AG04450 (cell line): ENCODE measurements around the gene RAP1GAP. TPM values are rescaled to one million over a fixed set of nuclear protein-coding genes. Genes with fewer than 3 reads are reported as not detected.

Experiments
- CTCF ChIA-PET: fragments of 300-600, 350-600 bp; formaldehyde crosslinking; extraction: SDS; loops from one replicate; lab custom pipeline; 2022; ENCODE audit warnings: antibody characterized with exemption, inconsistent platforms; lab: Charles Lee
- POLR2A ChIA-PET: fragments of 350-600 bp; formaldehyde crosslinking; extraction: SDS; loops from one replicate; lab custom pipeline; 2021; ENCODE audit warnings: antibody characterized with exemption, inconsistent platforms; lab: Yijun Ruan, JAX
- DNase-seq: peaks from one replicate; pipeline ENCODE4 v3.0.0-alpha.2; 2011; ENCODE audit warnings: low read depth, low spot score
- H3K27ac ChIP-seq: one replicate; pipeline ENCODE4 v1.5.1; 2012; ENCODE audit warnings: low read depth, low read length, control low read depth
- H3K27me3 ChIP-seq: one replicate; pipeline ENCODE4 v1.6.0; 2012; ENCODE audit warnings: low read length; ENCODE audit not compliant: control insufficient read depth, insufficient read depth
- H3K4me3 ChIP-seq: 2 replicates; pipeline ENCODE4 v1.5.1; 2011; ENCODE audit warnings: mild to moderate bottlenecking, low read depth, low read length, control low read depth
- H3K9me3 ChIP-seq: 2 replicates; pipeline ENCODE4 v1.5.1; 2012; ENCODE audit warnings: low read length; ENCODE audit not compliant: control insufficient read depth, insufficient read depth
- polyA plus RNA-seq: library from polyadenylated mRNA; depleted of rRNA; stranded (reverse); fragments of >200 nt; gene quantifications from 2 replicates; pipeline ENCODE4 v1.2.3, GENCODE V29; 2011
- TF ChIP-seq, protein P1 (sequence below): IDR thresholded peaks from 2 replicates; pipeline ENCODE4 v1.5.1; 2011; ENCODE audit warnings: low read depth, low read length, control low read depth, inconsistent platforms

RAP1GAP gene
- polyA plus RNA-seq, 1 experiment = 0.14 TPM

DNA sequence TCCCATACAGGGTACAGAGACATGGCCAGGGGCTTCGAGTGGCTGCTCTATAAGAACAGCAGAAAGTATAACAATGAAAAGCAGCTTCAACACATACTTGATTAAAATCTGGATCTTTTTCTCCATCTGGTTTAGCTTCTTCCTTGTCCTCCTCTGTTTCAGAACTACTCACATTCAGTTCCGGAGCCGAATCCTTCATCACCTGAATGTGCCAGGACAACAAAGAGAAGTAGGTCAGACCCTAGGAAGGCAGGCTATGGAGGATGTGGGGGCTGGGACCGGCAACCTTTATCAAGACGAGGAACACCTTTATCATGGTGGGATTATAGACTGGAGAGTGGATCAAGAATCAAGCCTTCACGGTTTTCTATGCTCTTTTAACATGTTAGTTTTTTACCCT lies 32.2 kb upstream of the RAP1GAP start:
- Histone ChIP-seq H3K9me3 (no peaks in the 10 kb centered on the region), H3K27me3 (no peaks in the 10 kb centered on the region), H3K27ac (no peak overlapping the region), H3K4me3 (no peak overlapping the region)
- no peak for DNase-seq
- ChIA-PET CTCF (no interaction called here), POLR2A (no interaction called here)
- TF ChIP-seq, protein P1, sequence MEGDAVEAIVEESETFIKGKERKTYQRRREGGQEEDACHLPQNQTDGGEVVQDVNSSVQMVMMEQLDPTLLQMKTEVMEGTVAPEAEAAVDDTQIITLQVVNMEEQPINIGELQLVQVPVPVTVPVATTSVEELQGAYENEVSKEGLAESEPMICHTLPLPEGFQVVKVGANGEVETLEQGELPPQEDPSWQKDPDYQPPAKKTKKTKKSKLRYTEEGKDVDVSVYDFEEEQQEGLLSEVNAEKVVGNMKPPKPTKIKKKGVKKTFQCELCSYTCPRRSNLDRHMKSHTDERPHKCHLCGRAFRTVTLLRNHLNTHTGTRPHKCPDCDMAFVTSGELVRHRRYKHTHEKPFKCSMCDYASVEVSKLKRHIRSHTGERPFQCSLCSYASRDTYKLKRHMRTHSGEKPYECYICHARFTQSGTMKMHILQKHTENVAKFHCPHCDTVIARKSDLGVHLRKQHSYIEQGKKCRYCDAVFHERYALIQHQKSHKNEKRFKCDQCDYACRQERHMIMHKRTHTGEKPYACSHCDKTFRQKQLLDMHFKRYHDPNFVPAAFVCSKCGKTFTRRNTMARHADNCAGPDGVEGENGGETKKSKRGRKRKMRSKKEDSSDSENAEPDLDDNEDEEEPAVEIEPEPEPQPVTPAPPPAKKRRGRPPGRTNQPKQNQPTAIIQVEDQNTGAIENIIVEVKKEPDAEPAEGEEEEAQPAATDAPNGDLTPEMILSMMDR = no peak

DNA sequence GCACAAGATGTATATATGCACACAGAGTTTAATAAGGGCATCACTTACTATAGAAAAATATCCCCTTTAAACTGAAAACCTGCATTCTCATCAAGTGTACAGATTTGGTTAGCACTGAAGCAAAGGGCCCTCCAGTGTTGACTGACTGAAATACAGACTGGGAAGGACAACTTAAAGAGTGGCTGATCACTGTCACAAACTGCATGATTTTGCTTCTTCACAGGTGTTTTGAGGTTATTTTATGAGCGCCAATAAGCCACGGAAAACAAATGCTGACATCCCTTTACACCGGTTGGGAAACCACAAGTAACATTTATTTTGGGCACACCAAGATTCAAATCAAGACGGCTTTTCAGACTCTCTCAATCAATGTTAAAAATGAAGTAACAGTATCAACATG lies 30.9 kb upstream of the RAP1GAP start:
- H3K27me3 ChIP-seq = no peaks in the 10 kb centered on the region
- H3K9me3 ChIP-seq = no peaks in the 10 kb centered on the region
- TF ChIP-seq, protein P1 = no peak
- no peak overlapping the region for H3K27ac ChIP-seq
- H3K4me3 ChIP-seq = no peak overlapping the region
- ChIA-PET CTCF (no interaction called here), POLR2A (no interaction called here)
- DNase-seq = no peak

DNA sequence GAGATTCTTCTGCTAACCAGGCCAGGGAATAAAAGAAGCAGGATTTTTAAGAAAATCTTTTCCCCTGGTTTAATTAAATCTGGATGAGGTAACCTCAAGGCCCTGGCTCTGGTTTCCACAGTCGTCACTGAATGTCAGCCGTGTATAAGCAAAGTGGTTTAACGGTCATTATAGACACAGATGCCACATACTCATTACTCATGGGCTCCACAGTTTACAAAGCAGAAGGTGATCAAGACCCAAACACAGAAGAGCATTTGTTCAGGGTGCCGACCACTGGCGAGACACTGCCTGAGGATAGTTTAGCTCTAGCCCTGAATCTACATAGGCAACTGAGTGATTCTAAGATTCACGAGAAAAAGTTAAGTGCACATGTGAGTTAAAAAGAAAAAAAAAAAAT lies 27.8 kb upstream of the RAP1GAP start:
- TF ChIP-seq, protein P1 = no peak
- H3K27me3 ChIP-seq = no peaks in the 10 kb centered on the region
- DNase-seq = no peak
- no peak overlapping the region for H3K4me3 ChIP-seq
- H3K9me3 ChIP-seq = no peaks in the 10 kb centered on the region
- ChIA-PET POLR2A (no interaction called here), CTCF (no interaction called here)
- no peak overlapping the region for H3K27ac ChIP-seq

DNA sequence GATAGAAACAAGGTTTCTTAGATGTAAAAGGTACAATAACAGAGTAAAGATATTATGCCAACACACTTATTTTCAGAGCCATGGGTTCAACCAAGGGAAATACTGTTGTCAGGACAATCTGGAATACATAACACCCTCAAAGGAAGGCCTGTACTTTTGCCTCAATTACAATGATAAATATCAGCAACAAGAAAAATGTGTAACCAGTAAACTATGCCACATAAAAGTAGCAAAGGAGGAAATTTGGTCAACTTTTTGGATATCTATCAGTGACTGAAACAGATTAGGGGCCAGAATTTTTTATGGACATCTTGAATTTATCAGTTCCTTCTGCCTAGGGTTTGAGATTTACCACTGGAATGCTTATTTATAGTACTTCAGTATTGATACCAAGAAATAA lies 24.6 kb upstream of the RAP1GAP start:
- CTCF ChIA-PET = no interaction called here
- Histone ChIP-seq H3K4me3 (no peak overlapping the region), H3K27me3 (no peaks in the 10 kb centered on the region), H3K27ac (no peak overlapping the region), H3K9me3 (no peaks in the 10 kb centered on the region)
- DNase-seq = no peak
- TF ChIP-seq, protein P1 = no peak
- POLR2A ChIA-PET = no interaction called here

DNA sequence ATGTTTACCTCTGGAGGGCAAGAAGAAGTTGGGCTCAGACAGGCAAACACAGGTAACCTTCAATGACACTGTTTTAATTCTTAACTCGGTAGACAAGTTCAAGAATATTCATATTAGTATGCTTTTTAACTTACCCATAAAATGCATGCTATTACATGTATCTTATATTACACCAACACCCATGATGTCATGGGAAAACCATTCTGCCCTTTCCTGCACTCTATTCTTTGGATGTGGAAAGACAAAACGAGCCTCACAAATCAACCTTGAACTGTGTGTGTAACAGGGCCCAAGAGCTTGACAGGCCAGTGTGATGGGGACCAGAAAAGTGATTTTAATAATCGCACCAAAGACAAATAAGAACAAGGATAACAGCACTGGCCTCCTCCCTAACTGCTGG lies 22.6 kb upstream of the RAP1GAP start:
- ChIA-PET POLR2A (no interaction called here), CTCF (no interaction called here)
- Histone ChIP-seq H3K9me3 (no peaks in the 10 kb centered on the region), H3K27me3 (no peaks in the 10 kb centered on the region), H3K27ac (no peak overlapping the region), H3K4me3 (no peak overlapping the region)
- DNase-seq = no peak
- TF ChIP-seq, protein P1 = no peak
